ENCODE data around the gene P2RY2.
A peak's percentile ranks its signal among the peaks of the same experiment; 100 is the strongest.

Gene P2RY2

GRCh38 chr11:73205661-73206343, 12.3 kb upstream of the P2RY2 start:
- no peak for ATAC-seq
- TF ChIP-seq CSDC2 (CRISPR knock-in tag; IDR thresholded peaks at IDR 0.05): no peak
- TF ChIP-seq ARNTL (CRISPR knock-in tag; IDR thresholded peaks at IDR 0.05; ENCODE audit: borderline replicate concordance, low read depth): no peak
- TF ChIP-seq CREB5 (CRISPR knock-in tag; IDR thresholded peaks at IDR 0.05; ENCODE audit: low read depth): no peak
- no peak for TF ChIP-seq ZFP3 (CRISPR knock-in tag; IDR thresholded peaks at IDR 0.05)

GRCh38 chr11:73206801-73207200, 11.3 kb upstream of the P2RY2 start:
- no peak for ATAC-seq
- TF ChIP-seq ZNF565 (CRISPR knock-in tag; conservative IDR thresholded peaks at IDR 0.05; ENCODE audit: low read depth): no peak

GRCh38 chr11:73209892-73210291, 8.2 kb upstream of the P2RY2 start:
- peak; percentile 93 for TF ChIP-seq ZNF8 (CRISPR knock-in tag; IDR thresholded peaks at IDR 0.05)
- TF ChIP-seq GLIS3 (CRISPR knock-in tag; IDR thresholded peaks at IDR 0.05): no peak
- no peak for ATAC-seq

- ATAC-seq: no peak
- no peak for TF ChIP-seq TSHZ2 (CRISPR knock-in tag; IDR thresholded peaks at IDR 0.05)
- TF ChIP-seq CSDC2 (CRISPR knock-in tag; IDR thresholded peaks at IDR 0.05): no peak
- no peak for TF ChIP-seq TOX (CRISPR knock-in tag; IDR thresholded peaks at IDR 0.05; ENCODE audit: borderline replicate concordance)
- no peak for TF ChIP-seq OSR1 (CRISPR knock-in tag; IDR thresholded peaks at IDR 0.05)
- no peak for TF ChIP-seq BACH2 (CRISPR knock-in tag; IDR thresholded peaks at IDR 0.05; ENCODE audit: borderline replicate concordance)
- TF ChIP-seq PATZ1 (CRISPR knock-in tag; IDR thresholded peaks at IDR 0.05; ENCODE audit: borderline replicate concordance): no peak
- no peak for TF ChIP-seq PPARA (CRISPR knock-in tag; IDR thresholded peaks at IDR 0.05; ENCODE audit: borderline replicate concordance)
- TF ChIP-seq POU6F1 (CRISPR knock-in tag; IDR thresholded peaks at IDR 0.05; ENCODE audit: borderline replicate concordance, low read depth): no peak
- TF ChIP-seq RARB (CRISPR knock-in tag; IDR thresholded peaks at IDR 0.05): no peak
These were observed 7.0 kb upstream of the P2RY2 start for GRCh38 chr11:73210916-73211667.

GRCh38 chr11:73213196-73214143, 4.6 kb upstream of the P2RY2 start:
- ATAC-seq: no peak
- TF ChIP-seq CREB5 (CRISPR knock-in tag; IDR thresholded peaks at IDR 0.05; ENCODE audit: low read depth): no peak
- TF ChIP-seq ZNF565 (CRISPR knock-in tag; conservative IDR thresholded peaks at IDR 0.05; ENCODE audit: low read depth): no peak
- TF ChIP-seq ZC3H10 (CRISPR knock-in tag; IDR thresholded peaks at IDR 0.05): no peak
